RWPE2 (cell line): ENCODE measurements around the gene TRIM69.
A peak's percentile ranks its signal among the peaks of the same experiment; 100 is the strongest.
"Not testable (repeated sequence)": the region's sequence is repeated elsewhere in the genome, so short reads cannot be mapped to it uniquely, and the experiment has no call there.

Experiments
- ATAC-seq: fragments of 200-7000 bp; cut with Tn5 transposase; 3 replicates; pipeline ENCODE4 v1.9.1; 2021; ENCODE audit warnings: low read depth
- DNase-seq: peaks from one replicate; pipeline ENCODE4 v3.0.0-alpha.2; 2020; ENCODE audit warnings: low spot score
- H3K27ac ChIP-seq: fragments of 450-650 bp; 2 replicates; pipeline ENCODE4 v1.5.1; 2017; ENCODE audit warnings: mild to moderate bottlenecking; ENCODE audit not compliant: poor library complexity, severe bottlenecking
- H3K27me3 ChIP-seq: fragments of 250-450 bp; sonication (Bioruptor Pico); 2 replicates; pipeline ENCODE4 v1.5.1; 2021; ENCODE audit warnings: mild to moderate bottlenecking, moderate library complexity; ENCODE audit not compliant: insufficient read depth, poor library complexity, severe bottlenecking
- H3K36me3 ChIP-seq: fragments of 250-450 bp; sonication (Bioruptor Pico); 2 replicates; pipeline ENCODE4 v1.5.1; 2020; ENCODE audit warnings: low read depth, mild to moderate bottlenecking, moderate library complexity
- H3K4me1 ChIP-seq: fragments of 250-450 bp; sonication (Bioruptor Pico); 2 replicates; pipeline ENCODE4 v1.5.1; 2021; ENCODE audit warnings: mild to moderate bottlenecking, moderate library complexity; ENCODE audit not compliant: insufficient read depth, poor library complexity, severe bottlenecking
- H3K4me3 ChIP-seq: fragments of 250-450 bp; sonication (Bioruptor Pico); 2 replicates; pipeline ENCODE4 v1.5.1; 2021; ENCODE audit warnings: mild to moderate bottlenecking, moderate library complexity; ENCODE audit not compliant: severe bottlenecking
- H3K9me3 ChIP-seq: fragments of 250-450 bp; sonication (Bioruptor Pico); 2 replicates; pipeline ENCODE4 v1.5.1; 2021; ENCODE audit warnings: mild to moderate bottlenecking, moderate library complexity; ENCODE audit not compliant: severe bottlenecking
- TF ChIP-seq, protein P1 (sequence below): fragments of 450-650 bp; IDR thresholded peaks from one replicate; pipeline ENCODE4 v1.5.1; 2017; ENCODE audit warnings: mild to moderate bottlenecking, moderate library complexity; ENCODE audit not compliant: poor library complexity, severe bottlenecking

Gene TRIM69

DNA sequence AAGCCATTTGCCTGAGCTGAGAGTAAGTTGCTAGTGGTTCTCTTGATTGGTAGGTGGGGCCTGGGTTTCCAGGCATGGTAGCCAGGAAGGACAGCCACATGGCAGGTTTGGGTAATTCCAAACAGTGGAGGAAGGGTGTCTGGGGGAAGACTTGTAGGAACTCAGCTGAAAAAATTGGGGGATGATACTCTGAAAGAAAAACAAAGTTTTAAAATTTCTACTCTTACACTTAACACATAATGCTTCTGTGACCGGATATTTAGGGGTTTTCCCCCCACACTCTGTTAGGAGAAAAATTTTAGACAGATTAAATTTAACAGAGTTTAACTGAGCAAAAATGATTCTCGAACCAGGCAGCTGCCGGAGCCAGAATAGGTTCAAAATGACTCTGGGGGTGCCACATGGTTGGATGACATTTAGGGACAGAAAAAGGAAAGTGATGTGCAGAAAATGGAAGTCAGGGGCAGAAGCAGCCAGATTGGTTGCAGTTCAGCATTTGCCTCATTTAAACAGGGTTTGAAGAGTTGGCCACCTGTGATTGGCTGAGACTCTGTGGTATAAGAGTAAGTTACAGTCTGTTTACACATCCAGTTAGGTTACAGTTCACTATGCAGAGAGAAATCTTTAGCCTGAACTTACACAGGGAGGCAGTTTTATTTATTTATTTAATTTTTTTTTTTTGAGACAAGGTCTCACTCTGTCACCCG is 16.9 kb upstream of the TRIM69 start:
- Histone ChIP-seq H3K9me3 (no peaks in the 10 kb centered on the region), H3K27ac (no peak overlapping the region), H3K4me3 (no peak overlapping the region), H3K27me3 (no peaks in the 10 kb centered on the region), H3K4me1 (no peaks in the 10 kb centered on the region), H3K36me3 (peaks cover 46% of the 10 kb centered on the region)
- no peak for DNase-seq
- peak; percentile 33; the same call in 2 of the 3 replicates for ATAC-seq
- TF ChIP-seq, protein P1, sequence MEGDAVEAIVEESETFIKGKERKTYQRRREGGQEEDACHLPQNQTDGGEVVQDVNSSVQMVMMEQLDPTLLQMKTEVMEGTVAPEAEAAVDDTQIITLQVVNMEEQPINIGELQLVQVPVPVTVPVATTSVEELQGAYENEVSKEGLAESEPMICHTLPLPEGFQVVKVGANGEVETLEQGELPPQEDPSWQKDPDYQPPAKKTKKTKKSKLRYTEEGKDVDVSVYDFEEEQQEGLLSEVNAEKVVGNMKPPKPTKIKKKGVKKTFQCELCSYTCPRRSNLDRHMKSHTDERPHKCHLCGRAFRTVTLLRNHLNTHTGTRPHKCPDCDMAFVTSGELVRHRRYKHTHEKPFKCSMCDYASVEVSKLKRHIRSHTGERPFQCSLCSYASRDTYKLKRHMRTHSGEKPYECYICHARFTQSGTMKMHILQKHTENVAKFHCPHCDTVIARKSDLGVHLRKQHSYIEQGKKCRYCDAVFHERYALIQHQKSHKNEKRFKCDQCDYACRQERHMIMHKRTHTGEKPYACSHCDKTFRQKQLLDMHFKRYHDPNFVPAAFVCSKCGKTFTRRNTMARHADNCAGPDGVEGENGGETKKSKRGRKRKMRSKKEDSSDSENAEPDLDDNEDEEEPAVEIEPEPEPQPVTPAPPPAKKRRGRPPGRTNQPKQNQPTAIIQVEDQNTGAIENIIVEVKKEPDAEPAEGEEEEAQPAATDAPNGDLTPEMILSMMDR, result no peak

DNA sequence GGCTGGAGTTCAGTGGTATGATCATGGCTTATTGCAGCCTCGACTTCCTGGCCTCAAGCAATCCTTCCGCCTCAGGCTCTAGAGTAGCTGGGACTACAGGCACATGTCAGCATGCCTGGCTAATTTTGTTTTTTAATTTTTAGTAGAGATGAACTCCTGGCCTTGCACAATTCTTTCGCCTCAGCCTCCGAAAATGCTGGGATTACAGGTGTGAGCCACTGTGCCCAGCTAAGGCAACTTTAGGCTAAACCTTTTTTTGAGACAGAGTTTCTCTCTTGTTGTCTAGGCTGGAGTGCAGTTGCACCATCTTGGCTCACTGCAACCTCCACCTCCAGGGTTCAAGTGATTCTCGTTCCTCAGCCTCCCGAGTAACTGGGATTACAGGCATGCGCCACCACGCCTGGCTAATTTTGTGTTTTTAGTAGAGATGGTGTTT is 16.3 kb upstream of the TRIM69 start:
- H3K4me3 ChIP-seq, H3K27me3 ChIP-seq, DNase-seq, H3K9me3 ChIP-seq, H3K4me1 ChIP-seq, H3K27ac ChIP-seq, ATAC-seq: not testable (repeated sequence)
- peaks cover 40% of the 10 kb centered on the region for H3K36me3 ChIP-seq

DNA sequence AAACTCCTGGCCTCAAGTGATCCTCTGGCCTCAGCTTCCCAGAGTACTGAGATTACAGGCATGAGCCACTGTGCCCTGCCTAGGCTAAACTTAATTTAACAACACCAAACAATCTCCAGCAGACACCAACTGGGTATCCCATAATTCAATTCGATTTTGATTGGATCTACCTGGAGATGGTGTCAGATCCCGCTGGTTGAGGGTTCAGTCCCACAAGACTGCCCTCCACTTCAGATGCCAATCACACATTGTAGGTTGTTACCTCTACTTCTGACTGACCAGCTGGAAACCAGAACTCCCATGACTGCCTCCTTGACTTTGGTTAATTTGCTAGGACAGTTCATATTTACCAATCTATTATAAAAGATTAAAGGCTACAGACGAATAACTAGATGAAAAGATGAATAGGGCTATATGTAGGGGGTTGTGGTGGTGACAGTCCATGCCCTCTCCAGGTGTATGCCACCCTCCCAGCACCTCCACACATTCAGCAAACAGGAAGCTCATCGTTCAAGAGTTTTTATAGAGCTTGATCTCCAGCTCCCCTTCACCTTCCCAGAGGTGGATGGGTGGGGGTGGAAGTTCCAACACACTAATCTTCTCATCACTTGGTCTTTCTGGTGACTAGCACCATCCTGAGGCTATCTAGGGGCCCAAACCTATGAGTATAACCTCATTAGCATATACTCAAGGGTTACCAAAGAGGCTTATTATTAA is 15.7 kb upstream of the TRIM69 start:
- ATAC-seq, result peak; percentile 43; the same call in 2 of the 3 replicates
- Histone ChIP-seq H3K27me3 (no peaks in the 10 kb centered on the region), H3K27ac (no peak overlapping the region)

DNA sequence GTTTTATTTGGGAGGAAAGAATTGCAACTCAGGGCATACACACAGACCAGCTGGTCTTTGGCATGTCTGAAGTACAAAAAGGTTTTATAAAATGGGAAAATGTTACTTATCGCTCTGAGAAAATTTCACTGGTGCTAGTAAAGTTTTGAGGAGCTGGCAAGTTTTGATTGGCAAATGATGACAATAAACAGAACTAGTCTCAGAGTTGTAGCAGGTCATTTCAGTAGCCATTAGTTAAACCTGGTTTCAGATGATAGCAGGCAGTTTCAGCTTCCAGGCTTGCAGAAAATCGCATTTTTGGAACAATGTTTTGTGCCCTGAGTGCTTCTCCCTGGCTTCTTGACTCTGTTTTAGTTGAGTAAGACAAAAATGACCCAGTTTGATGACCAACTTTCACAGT is 14.3 kb upstream of the TRIM69 start:
- Histone ChIP-seq H3K27me3 (no peaks in the 10 kb centered on the region), H3K4me1 (peaks cover 11% of the 10 kb centered on the region), H3K27ac (no peak overlapping the region), H3K36me3 (peaks cover 20% of the 10 kb centered on the region), H3K9me3 (no peaks in the 10 kb centered on the region), H3K4me3 (no peak overlapping the region)
- TF ChIP-seq, protein P1, result no peak
- ATAC-seq, result no peak
- no peak for DNase-seq

More for the DNA sequence above, 15.7 kb upstream of the TRIM69 start:
- no peak for DNase-seq
- Histone ChIP-seq H3K9me3 (no peaks in the 10 kb centered on the region), H3K36me3 (peaks cover 34% of the 10 kb centered on the region), H3K4me1 (no peaks in the 10 kb centered on the region), H3K4me3 (no peak overlapping the region)
- TF ChIP-seq, protein P1, result no peak

DNA sequence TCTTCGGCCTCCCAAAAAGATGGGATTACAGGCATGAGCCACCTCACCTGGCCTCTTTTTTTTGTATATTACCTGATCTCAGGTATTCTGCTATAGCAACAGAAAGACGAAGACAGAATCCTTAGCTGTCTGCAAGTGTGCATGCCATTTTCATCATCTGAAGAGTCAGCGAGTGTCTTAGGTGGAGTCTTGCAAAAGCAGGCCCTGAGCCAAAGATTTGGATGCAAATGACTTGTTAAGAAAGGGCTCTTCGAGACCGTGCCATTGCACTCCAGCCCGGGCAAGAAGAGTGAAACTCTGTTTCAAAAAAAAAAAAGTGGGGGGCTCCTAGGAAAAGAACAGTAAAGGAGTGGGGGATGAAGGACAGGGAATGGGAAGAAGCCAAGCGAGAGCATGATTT is 10.2 kb upstream of the TRIM69 start:
- Histone ChIP-seq H3K4me1 (peaks cover 32% of the 10 kb centered on the region), H3K4me3 (no peak overlapping the region), H3K36me3 (no peaks in the 10 kb centered on the region), H3K27me3 (no peaks in the 10 kb centered on the region), H3K9me3 (no peaks in the 10 kb centered on the region), H3K27ac (peak overlapping the region; percentile 80)
- DNase-seq (no peak), ATAC-seq (no peak)
- TF ChIP-seq, protein P1, result no peak
